ENCODE results near the gene SDK2.

The SDK2 gene

GRCh38 chr17:73686126-73686525, 41.9 kb upstream of the SDK2 start:
- FAIRE-seq (no peak), DNase-seq (ENCODE audit: insufficient read length, low spot score) (no peak)
- TF ChIP-seq, protein P1, sequence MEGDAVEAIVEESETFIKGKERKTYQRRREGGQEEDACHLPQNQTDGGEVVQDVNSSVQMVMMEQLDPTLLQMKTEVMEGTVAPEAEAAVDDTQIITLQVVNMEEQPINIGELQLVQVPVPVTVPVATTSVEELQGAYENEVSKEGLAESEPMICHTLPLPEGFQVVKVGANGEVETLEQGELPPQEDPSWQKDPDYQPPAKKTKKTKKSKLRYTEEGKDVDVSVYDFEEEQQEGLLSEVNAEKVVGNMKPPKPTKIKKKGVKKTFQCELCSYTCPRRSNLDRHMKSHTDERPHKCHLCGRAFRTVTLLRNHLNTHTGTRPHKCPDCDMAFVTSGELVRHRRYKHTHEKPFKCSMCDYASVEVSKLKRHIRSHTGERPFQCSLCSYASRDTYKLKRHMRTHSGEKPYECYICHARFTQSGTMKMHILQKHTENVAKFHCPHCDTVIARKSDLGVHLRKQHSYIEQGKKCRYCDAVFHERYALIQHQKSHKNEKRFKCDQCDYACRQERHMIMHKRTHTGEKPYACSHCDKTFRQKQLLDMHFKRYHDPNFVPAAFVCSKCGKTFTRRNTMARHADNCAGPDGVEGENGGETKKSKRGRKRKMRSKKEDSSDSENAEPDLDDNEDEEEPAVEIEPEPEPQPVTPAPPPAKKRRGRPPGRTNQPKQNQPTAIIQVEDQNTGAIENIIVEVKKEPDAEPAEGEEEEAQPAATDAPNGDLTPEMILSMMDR (IDR thresholded peaks at IDR 0.05; ENCODE audit: insufficient read depth, missing control alignments), result no peak

GRCh38 chr17:73684183-73684582, 39.9 kb upstream of the SDK2 start:
- FAIRE-seq (no peak), DNase-seq (ENCODE audit: insufficient read length, low spot score) (no peak)
- TF ChIP-seq, protein P1 (IDR thresholded peaks at IDR 0.05; ENCODE audit: insufficient read depth, missing control alignments), result no peak

DNA sequence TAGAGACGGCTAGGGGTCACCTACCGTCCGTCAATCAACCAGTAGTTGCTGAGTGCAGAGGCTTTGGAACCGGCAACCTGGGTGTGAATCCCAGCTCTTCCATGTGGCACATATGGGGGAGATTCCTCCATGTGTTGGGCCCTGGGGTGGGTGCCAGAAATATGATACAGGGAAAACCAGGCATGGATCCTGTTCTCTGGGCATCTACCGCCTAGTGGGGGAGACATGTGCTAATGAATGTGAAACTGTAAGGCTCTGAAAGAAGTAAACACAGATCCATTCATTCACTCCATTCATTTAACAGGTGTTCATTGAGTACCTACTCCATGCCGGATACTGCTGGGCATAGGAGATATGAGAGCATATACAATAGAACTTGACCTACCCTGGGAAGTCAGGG, 39.5 kb upstream of the SDK2 start:
- FAIRE-seq (no peak), DNase-seq (ENCODE audit: insufficient read length, low spot score) (no peak)
- TF ChIP-seq, protein P1 (IDR thresholded peaks at IDR 0.05; ENCODE audit: insufficient read depth, missing control alignments), result no peak

DNA sequence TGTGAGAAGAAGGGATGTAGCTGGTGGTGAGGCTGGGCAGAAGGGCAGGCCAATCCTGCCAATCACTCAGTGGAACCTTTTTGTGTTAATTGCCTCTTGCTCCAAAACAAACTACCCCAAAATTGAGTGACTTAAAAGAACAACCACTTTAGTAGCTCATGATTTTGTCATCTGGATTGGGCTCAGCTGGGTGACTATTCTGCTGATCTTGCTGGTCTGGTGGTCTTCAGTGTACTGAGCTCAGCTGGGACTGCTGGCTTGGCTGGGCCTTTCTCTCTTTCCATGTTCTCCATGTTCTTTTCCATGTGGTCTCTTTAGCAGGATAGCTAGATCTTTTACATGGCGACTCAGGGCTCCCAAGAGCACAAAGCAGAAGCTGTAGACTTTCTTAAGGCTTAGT, 37.7 kb upstream of the SDK2 start:
- FAIRE-seq (no peak), DNase-seq (ENCODE audit: insufficient read length, low spot score) (no peak)
- TF ChIP-seq, protein P1 (IDR thresholded peaks at IDR 0.05; ENCODE audit: insufficient read depth, missing control alignments), result no peak

DNA sequence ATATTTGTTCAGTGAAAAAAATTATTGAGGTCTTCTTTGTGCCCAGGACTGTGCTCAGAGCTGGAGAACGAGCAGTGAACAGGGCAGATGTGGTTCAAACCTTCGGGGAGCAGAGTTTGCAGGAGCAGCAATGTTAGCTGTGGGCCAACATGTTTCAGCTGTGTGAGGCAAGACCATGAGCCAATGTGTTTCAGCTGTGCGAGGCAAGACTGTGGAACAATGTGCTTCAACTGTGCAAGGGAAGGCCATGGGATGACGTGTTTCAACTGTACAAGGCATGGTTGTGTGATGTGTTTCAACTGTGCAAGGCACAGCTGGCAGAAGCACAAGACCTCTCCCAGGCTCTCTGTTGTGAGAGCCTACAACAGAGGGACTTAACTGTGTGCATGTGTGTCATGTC, 35.2 kb upstream of the SDK2 start:
- no peak for FAIRE-seq
- TF ChIP-seq, protein P1 (IDR thresholded peaks at IDR 0.05; ENCODE audit: insufficient read depth, missing control alignments), result no peak
- DNase-seq (ENCODE audit: insufficient read length, low spot score), result no peak

DNA sequence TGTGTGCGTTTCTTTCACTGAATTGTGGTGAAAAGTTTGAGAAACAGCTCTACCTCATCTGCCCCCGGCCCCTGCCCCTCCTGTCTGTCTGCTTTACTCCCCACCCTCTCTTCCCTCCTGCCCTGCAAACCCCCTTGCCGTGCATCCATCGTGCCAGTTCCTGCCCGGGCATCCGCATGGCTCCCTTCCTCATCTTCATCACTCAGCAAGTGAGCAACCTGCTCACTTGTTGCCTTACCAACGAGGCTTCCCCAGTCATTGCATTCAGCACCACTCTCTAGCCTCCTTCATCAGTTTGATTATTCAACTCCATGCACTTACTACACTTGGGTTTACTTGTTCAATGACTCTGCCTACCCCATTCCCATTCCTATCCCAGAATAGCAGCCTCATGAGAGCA, 34.8 kb upstream of the SDK2 start:
- TF ChIP-seq, protein P1 (IDR thresholded peaks at IDR 0.05; ENCODE audit: insufficient read depth, missing control alignments), result no peak
- no peak for FAIRE-seq
- DNase-seq (ENCODE audit: insufficient read length, low spot score), result no peak

DNA sequence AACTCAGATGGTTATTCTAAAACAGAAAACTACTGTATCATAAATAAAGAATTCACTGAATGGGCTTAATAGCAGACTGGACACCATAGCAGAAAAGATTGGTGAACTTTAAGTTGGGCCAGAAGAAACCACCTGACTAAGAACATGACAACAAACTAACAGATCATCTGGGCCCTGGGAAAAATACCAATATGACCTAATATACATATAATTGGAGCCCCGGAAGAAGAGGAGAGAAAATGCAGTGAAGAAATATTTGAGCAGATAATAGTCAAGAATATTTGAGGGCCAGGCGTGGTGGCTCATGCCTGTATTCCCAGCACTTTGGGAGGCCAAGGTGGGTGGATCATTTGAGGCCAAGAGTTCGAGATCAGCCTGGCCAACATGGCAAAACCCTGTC, 25.5 kb upstream of the SDK2 start:
- FAIRE-seq (no peak), DNase-seq (ENCODE audit: insufficient read length, low spot score) (no peak)
- TF ChIP-seq, protein P1 (IDR thresholded peaks at IDR 0.05; ENCODE audit: insufficient read depth, missing control alignments), result no peak
